ENCODE data around the gene YIF1A. TPM values are rescaled to one million over a fixed set of nuclear protein-coding genes. Genes with fewer than 3 reads are reported as not detected.

The YIF1A gene
- total RNA-seq, 2 experiments from 2014 or later: 44.5 to 45.5 TPM

DNA sequence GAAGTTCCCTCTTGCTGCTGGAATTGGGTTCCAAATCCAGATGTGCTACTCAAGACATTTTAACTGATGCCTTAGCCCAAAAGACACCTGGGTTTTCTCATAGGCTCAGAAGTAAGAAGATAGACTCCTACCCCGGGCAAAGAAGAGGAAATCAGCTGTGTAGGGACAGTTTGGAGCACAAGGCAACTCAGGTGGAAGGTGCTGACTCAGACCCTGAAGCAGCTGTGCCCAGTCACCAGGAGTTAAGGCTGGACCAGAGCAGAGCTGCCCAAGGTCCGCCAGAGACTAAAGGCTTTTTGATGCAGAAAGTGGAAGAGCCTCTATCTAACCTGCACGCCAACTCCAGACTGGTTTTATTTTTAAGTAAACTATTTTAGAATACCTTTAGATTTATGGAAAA lies 41.1 kb downstream of the YIF1A start:
- Mint-ChIP-seq H3K27me3 (no peaks in the 10 kb centered on the region), H3K4me3 (no peak overlapping the region), H3K4me1 (peaks cover 22% of the 10 kb centered on the region), H3K36me3 (peaks cover 11% of the 10 kb centered on the region), H3K27ac (no peak overlapping the region), H3K9me3 (no peaks in the 10 kb centered on the region)
- ATAC-seq (ENCODE audit: low read depth) (no peak), DNase-seq (no peak)
- POLR2A ChIA-PET: no interaction called here

- DNase-seq: no peak
- Mint-ChIP-seq H3K4me3 (no peak overlapping the region), H3K9me3 (no peaks in the 10 kb centered on the region), H3K27me3 (no peaks in the 10 kb centered on the region), H3K4me1 (peaks cover 22% of the 10 kb centered on the region), H3K27ac (no peak overlapping the region), H3K36me3 (peaks cover 11% of the 10 kb centered on the region)
- no peak for ATAC-seq (ENCODE audit: low read depth)
- POLR2A ChIA-PET: no interaction called here
These were observed 41.6 kb downstream of the YIF1A start for GRCh38 chr11:66247295-66247694.

- Mint-ChIP-seq H3K4me3 (no peak overlapping the region), H3K36me3 (peaks cover 7% of the 10 kb centered on the region), H3K4me1 (peaks cover 9% of the 10 kb centered on the region), H3K9me3 (no peaks in the 10 kb centered on the region), H3K27ac (peak overlapping the region; percentile 73), H3K27me3 (no peaks in the 10 kb centered on the region)
- POLR2A ChIA-PET: no interaction called here
- ATAC-seq (ENCODE audit: low read depth): peak; percentile 32
- no peak for DNase-seq
These were observed 45.0 kb downstream of the YIF1A start for GRCh38 chr11:66243782-66244535.

DNA sequence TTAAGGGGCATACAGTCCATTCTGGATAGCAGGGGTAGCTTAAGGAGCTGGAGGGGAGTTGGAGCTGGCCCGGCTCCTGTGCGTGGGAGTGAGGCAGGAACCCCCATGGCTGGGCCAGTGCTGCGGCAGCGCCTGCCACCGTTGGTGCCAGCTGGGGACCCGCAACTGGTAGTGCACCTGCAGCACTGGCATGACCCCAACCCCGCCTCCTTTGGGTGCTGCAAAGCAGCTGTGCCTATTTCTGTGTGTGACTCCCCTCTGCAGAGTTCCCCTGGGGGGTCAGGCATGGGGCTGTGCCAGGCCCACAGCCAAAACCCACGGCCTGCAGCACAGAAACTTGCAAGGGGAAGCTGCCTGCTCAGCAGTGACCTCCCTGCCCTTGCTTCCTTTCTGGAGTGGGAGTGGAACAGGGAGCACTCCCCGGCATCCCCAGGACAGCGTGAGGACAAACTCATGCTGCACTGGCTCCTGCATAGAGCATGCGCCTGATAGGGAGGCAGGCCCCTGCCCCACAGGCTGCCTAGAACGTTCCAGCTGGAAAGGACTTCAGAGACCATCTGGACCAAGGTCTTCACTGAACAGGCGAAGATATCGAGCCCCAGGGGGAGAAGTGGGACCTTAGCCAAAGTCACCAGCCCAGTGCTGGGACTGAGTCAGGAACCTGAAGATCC lies 46.7 kb downstream of the YIF1A start:
- Mint-ChIP-seq H3K9me3 (no peaks in the 10 kb centered on the region), H3K4me1 (peaks cover 8% of the 10 kb centered on the region), H3K27me3 (no peaks in the 10 kb centered on the region), H3K27ac (no peak overlapping the region), H3K36me3 (peaks cover 9% of the 10 kb centered on the region), H3K4me3 (no peak overlapping the region)
- ATAC-seq (ENCODE audit: low read depth) (no peak), DNase-seq (no peak)
- POLR2A ChIA-PET: no interaction called here

GRCh38 chr11:66240781-66241136 lies 48.2 kb downstream of the YIF1A start:
- ATAC-seq (ENCODE audit: low read depth) (no peak), DNase-seq (no peak)
- H3K27me3 Mint-ChIP-seq: no peaks in the 10 kb centered on the region
- POLR2A ChIA-PET: no interaction called here
- H3K36me3 Mint-ChIP-seq: peaks cover 9% of the 10 kb centered on the region
- no peaks in the 10 kb centered on the region for H3K9me3 Mint-ChIP-seq
- peaks cover 8% of the 10 kb centered on the region for H3K4me1 Mint-ChIP-seq
- peak overlapping the region; percentile 44 for H3K27ac Mint-ChIP-seq
- H3K4me3 Mint-ChIP-seq: no peak overlapping the region

DNA sequence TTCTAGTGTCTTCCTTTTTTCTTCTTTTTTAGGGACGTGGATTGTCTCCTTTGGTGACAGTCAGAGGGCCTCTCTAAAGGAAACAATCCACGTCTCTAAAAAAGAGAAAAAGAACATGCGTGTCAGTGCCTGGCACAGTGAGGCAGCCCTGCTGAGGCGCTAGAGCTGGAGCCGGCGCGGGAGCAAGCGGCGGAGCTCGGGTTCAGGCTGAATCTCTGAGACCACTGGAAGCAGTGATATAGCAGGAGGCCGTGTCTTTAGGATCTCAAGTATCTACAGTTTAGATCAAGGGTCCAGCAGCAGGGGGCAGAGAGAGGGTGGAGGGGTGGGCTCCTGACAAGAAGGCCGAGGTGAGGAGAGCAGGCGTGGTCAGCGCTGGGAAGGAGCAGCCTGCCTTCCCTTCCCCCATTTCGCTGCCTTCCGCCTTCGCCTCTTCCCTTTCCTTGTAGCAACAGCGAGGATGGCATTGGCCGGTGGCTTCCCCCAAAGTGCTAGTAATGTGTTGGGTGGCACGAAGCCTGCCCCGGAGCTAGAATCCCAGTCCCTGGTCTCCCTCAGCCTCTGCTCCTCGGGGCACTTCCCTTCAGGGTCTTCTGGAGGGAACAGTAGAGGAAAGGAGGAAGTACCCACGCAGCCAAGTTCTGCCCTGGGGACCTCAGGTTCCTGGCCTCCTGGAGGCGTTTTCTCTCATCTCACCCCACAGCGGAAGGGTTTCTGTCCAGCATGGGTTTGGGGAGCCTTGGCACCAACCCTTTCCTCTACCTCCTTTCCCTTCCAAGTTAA lies 48.8 kb downstream of the YIF1A start:
- peaks cover 8% of the 10 kb centered on the region for H3K4me1 Mint-ChIP-seq
- no peak overlapping the region for H3K4me3 Mint-ChIP-seq
- no peak overlapping the region for H3K27ac Mint-ChIP-seq
- POLR2A ChIA-PET: no interaction called here
- DNase-seq (no peak), ATAC-seq (ENCODE audit: low read depth) (no peak)
- no peaks in the 10 kb centered on the region for H3K9me3 Mint-ChIP-seq
- peaks cover 12% of the 10 kb centered on the region for H3K36me3 Mint-ChIP-seq
- no peaks in the 10 kb centered on the region for H3K27me3 Mint-ChIP-seq

GRCh38 chr11:66239511-66239910 lies 49.4 kb downstream of the YIF1A start:
- Mint-ChIP-seq H3K27me3 (no peaks in the 10 kb centered on the region), H3K27ac (no peak overlapping the region), H3K9me3 (no peaks in the 10 kb centered on the region), H3K4me1 (peaks cover 8% of the 10 kb centered on the region), H3K36me3 (peaks cover 12% of the 10 kb centered on the region), H3K4me3 (no peak overlapping the region)
- POLR2A ChIA-PET: interaction anchor here (1.6 kb wide), 1 partner anchor 16 kb away, joined by 6 read pairs; no protein-coding TSS in a partner anchor
- ATAC-seq (ENCODE audit: low read depth) (no peak), DNase-seq (no peak)

DNA sequence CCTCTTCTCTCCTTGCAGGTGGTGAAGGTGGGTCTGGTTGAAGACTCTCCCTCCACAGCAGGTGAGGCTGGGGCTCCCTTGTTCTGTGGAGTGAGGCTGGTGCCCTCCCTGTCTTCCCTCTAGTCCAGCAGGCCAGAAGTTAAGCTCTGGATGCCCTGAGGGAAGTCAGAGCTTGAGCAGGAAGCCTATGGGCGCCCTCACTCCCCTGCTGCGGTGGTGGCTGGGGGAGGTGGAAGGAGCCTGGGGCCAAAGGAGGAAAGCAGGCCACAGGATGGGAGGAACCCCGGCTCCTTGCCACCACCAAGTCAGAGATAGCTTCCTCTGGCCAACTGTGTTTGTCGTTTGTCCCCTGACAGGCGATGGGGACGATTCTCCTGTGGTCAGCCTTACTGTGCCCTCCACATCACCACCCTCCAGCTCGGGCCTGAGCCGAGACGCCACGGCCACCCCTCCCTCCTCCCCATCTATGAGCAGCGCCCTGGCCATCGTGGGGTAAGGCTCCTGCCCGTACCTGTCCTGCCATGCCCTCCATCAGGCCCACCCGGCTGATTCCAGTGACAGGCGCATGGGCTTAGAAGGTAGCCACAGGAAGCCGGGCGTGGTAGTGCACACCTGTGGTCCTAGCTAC lies 50.0 kb downstream of the YIF1A start:
- Mint-ChIP-seq H3K9me3 (no peaks in the 10 kb centered on the region), H3K27ac (peak overlapping the region; percentile 16), H3K4me1 (peaks cover 6% of the 10 kb centered on the region), H3K27me3 (no peaks in the 10 kb centered on the region), H3K4me3 (no peak overlapping the region), H3K36me3 (peaks cover 10% of the 10 kb centered on the region)
- no peak for DNase-seq
- POLR2A ChIA-PET: interaction anchor here (1.6 kb wide), 1 partner anchor 17 kb away, joined by 6 read pairs; no protein-coding TSS in a partner anchor
- no peak for ATAC-seq (ENCODE audit: low read depth)

DNA sequence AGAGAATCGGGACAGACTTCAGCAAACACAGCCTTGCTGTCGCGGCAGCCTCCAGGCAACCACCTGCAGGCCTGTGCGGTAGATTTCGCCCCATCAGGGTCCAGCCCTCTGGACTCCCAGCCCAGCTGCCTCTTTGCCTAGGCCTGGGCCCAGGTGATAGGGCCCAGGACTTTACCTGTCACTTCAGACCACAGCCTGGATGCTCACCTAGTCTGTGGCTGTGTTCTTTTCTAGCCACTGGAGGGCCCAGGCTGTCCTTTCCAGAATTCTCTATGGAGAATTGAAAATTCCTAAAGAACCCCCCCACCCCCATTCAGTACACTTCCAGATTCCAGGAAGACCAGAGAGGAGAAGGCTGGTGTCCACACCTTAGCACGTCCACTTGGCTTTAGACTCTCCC lies 51.1 kb downstream of the YIF1A start:
- POLR2A ChIA-PET: no interaction called here
- H3K27ac Mint-ChIP-seq: no peak overlapping the region

GRCh38 chr11:66235141-66235540 lies 53.8 kb downstream of the YIF1A start:
- Mint-ChIP-seq H3K27ac (peak overlapping the region; percentile 12), H3K27me3 (no peaks in the 10 kb centered on the region), H3K4me3 (no peak overlapping the region), H3K4me1 (no peaks in the 10 kb centered on the region), H3K36me3 (peaks cover 4% of the 10 kb centered on the region), H3K9me3 (no peaks in the 10 kb centered on the region)
- POLR2A ChIA-PET: no interaction called here
- ATAC-seq (ENCODE audit: low read depth) (no peak), DNase-seq (no peak)

More for the DNA sequence above, 51.1 kb downstream of the YIF1A start:
- H3K27me3 Mint-ChIP-seq: no peaks in the 10 kb centered on the region
- H3K36me3 Mint-ChIP-seq: peaks cover 7% of the 10 kb centered on the region
- H3K4me1 Mint-ChIP-seq: no peaks in the 10 kb centered on the region
- H3K9me3 Mint-ChIP-seq: no peaks in the 10 kb centered on the region
- ATAC-seq (ENCODE audit: low read depth) (no peak), DNase-seq (no peak)
- H3K4me3 Mint-ChIP-seq: no peak overlapping the region

Other genes with a start within 250 kb of the YIF1A start
- gene GAL3ST3, start 240.0 kb downstream of the YIF1A start, total RNA-seq: under 1 TPM; 0.14 to 0.44 TPM
- 100 to 1,000 TPM; 231 to 246 TPM for gene SF3B2, start 236.8 kb downstream of the YIF1A start, total RNA-seq
- 100 to 1,000 TPM; 138 to 162 TPM for gene PACS1, start 218.9 kb downstream of the YIF1A start, total RNA-seq
- gene KLC2, start 31.4 kb downstream of the YIF1A start, total RNA-seq: 10 to 100 TPM; 39.3 to 41.9 TPM
- gene RAB1B, start 20.5 kb downstream of the YIF1A start, total RNA-seq: 100 to 1,000 TPM; 136 to 145 TPM
- 1 to 10 TPM; 2.1 to 2.7 TPM for gene CNIH2, start 11.0 kb downstream of the YIF1A start, total RNA-seq
- gene TMEM151A, start 2.8 kb upstream of the YIF1A start, total RNA-seq: not detected
- gene CD248, start 27.9 kb upstream of the YIF1A start, total RNA-seq: 10 to 100 TPM; 80.3 to 85.5 TPM
- gene RIN1, start 47.3 kb upstream of the YIF1A start, total RNA-seq: 1 to 10 TPM; 3.0 to 5.7 TPM
- gene BRMS1, start 56.0 kb upstream of the YIF1A start, total RNA-seq: 10 to 100 TPM; 45.4 to 47.8 TPM
- 1 to 10 TPM; 9.5 to 9.7 TPM for gene B4GAT1, start 58.5 kb upstream of the YIF1A start, total RNA-seq
- gene SLC29A2, start 82.6 kb upstream of the YIF1A start, total RNA-seq: 10 to 100 TPM; 11.2 to 12.1 TPM
- gene NPAS4, start 131.9 kb upstream of the YIF1A start, total RNA-seq: under 1 TPM; 0.23 to 0.67 TPM
- 10 to 100 TPM; 53.9 to 64.4 TPM for gene MRPL11, start 149.7 kb upstream of the YIF1A start, total RNA-seq
- gene PELI3, start 177.8 kb upstream of the YIF1A start, total RNA-seq: 10 to 100 TPM; 10.6 to 10.7 TPM
- gene DPP3, start 191.3 kb upstream of the YIF1A start, total RNA-seq: 10 to 100 TPM; 44.9 to 45.7 TPM
- 10 to 100 TPM; 22.6 to 26.4 TPM for gene BBS1, start 221.5 kb upstream of the YIF1A start, total RNA-seq

Data from activated naive CD8-positive, alpha-beta T cell treated with anti-CD3 and anti-CD28 coated beads, Interleukin-2, amount 10 ng/mL, durations not matched to agents 7 days and 5 days (primary cell).